Right lung (tissue), 10 donors: ENCODE data around the gene FBXO4. TPM values are rescaled to one million over a fixed set of nuclear protein-coding genes. Genes with fewer than 3 reads are reported as not detected.

ENCODE experiments used
- DNase-seq, 2 donors: peaks; one replicate each; pipeline ENCODE4 v3.0.0-alpha.2; 2013
- long read RNA-seq, 8 donors: transcript quantifications; one replicate each; lab custom pipeline, GENCODE V29; 2026
- polyA plus RNA-seq, 5 donors: library from polyadenylated mRNA; unstranded; fragments of 120-200 nt; gene quantifications; one replicate each; pipeline versions ENCODE4 v1.2.1 to v1.2.3, GENCODE V29; 2013; ENCODE audit warnings: inconsistent platforms in 1 of 5, low replicate concordance in 1 of 5; ENCODE audit not compliant: insufficient read length in 5 of 5, insufficient read depth in 1 of 5

Gene FBXO4
- 10 to 100 TPM; 14.8 to 23.0 (median 18.7) TPM for polyA plus RNA-seq
- long read RNA-seq, donor 1, transcript FBXO4-201 (7 exons, 1,682 nt) = major isoform, 5 of 12 reads
- long read RNA-seq, donor 1, partial matches to known transcripts = 5 of 12 reads
- long read RNA-seq, donor 1, other reads (novel, unspliced or antisense) = 0 of 12 reads
- long read RNA-seq, donor 2, partial matches to known transcripts = 0 of 4 reads
- long read RNA-seq, donor 2, other reads (novel, unspliced or antisense) = 0 of 4 reads
- long read RNA-seq, donor 3, partial matches to known transcripts = 0 of 7 reads
- long read RNA-seq, donor 3, other reads (novel, unspliced or antisense) = 0 of 7 reads
- long read RNA-seq, donor 4, partial matches to known transcripts = 0 of 4 reads
- long read RNA-seq, donor 4, other reads (novel, unspliced or antisense) = 0 of 4 reads
- long read RNA-seq, donor 5, transcript FBXO4-201 (7 exons, 1,682 nt) = major isoform, 5 of 7 reads
- long read RNA-seq, donor 5, partial matches to known transcripts = 0 of 7 reads
- long read RNA-seq, donor 5, other reads (novel, unspliced or antisense) = 0 of 7 reads
- long read RNA-seq, donor 6, partial matches to known transcripts = 0 of 4 reads
- long read RNA-seq, donor 6, other reads (novel, unspliced or antisense) = 0 of 4 reads
- long read RNA-seq, donor 7, partial matches to known transcripts = 0 of 5 reads
- long read RNA-seq, donor 7, other reads (novel, unspliced or antisense) = 0 of 5 reads
- long read RNA-seq, donor 8 = 0 reads

GRCh38 chr5:41924872-41925554, at the start of gene FBXO4:
Gene FBXO4 (plus strand): TSS chr5:41925281. CDS start chr5:41925310, 29 bp downstream.
- DNase-seq = peak; percentile 87

GRCh38 chr5:41876678-41877077, 48.4 kb upstream of the FBXO4 start:
- no peak for DNase-seq

GRCh38 chr5:41877408-41877807, 47.7 kb upstream of the FBXO4 start:
- no peak for DNase-seq

- DNase-seq = no peak
Observed at GRCh38 chr5:41878173-41878572, 46.9 kb upstream of the FBXO4 start.

- DNase-seq = no peak
Observed at GRCh38 chr5:41878643-41879478, 46.2 kb upstream of the FBXO4 start.

- DNase-seq = no peak
Observed at GRCh38 chr5:41882765-41883164, 42.3 kb upstream of the FBXO4 start.

GRCh38 chr5:41883243-41883642, 41.8 kb upstream of the FBXO4 start:
- DNase-seq = no peak

- no peak for DNase-seq
Observed at GRCh38 chr5:41883936-41884335, 41.1 kb upstream of the FBXO4 start.

- DNase-seq = no peak
Observed at GRCh38 chr5:41885286-41885685, 39.8 kb upstream of the FBXO4 start.

GRCh38 chr5:41891066-41891707, 33.9 kb upstream of the FBXO4 start:
- DNase-seq = no peak

- no peak for DNase-seq
Observed at GRCh38 chr5:41892031-41892430, 33.0 kb upstream of the FBXO4 start.

- DNase-seq = no peak
Observed at GRCh38 chr5:41893074-41893851, 31.8 kb upstream of the FBXO4 start.

- no peak for DNase-seq
Observed at GRCh38 chr5:41896230-41896629, 28.9 kb upstream of the FBXO4 start.

- no peak for DNase-seq
Observed at GRCh38 chr5:41903382-41903891, 21.6 kb upstream of the FBXO4 start.

GRCh38 chr5:41903892-41904799, 20.9 kb upstream of the FBXO4 start, which contains the start of gene RIMOC1:
Gene RIMOC1 (plus strand): TSS chr5:41904344. CDS start chr5:41904368, 24 bp downstream.
- peak; percentile 99 for DNase-seq

GRCh38 chr5:41906151-41906550, 18.9 kb upstream of the FBXO4 start:
- DNase-seq = no peak

- DNase-seq = no peak
Observed at GRCh38 chr5:41908374-41909079, 16.6 kb upstream of the FBXO4 start.

GRCh38 chr5:41918105-41918504, 7.0 kb upstream of the FBXO4 start:
- DNase-seq = no peak
